ENCODE results near the gene SCUBE1. TPM values are rescaled to one million over a fixed set of nuclear protein-coding genes. Genes with fewer than 3 reads are reported as not detected.

Gene SCUBE1
- polyA plus RNA-seq, 1 of the 3 experiments (the other 2 are of a cell fraction) = 0.56 TPM

GRCh38 chr22:43257961-43258360 lies 85.2 kb downstream of the SCUBE1 start:
- Histone ChIP-seq H3K27me3 (ENCODE audit: insufficient read depth) (no peaks in the 10 kb centered on the region), H3K27ac (ENCODE audit: low read depth in 2 of 2, low read length in 1 of 2) (peak overlapping the region in 1 of 2 experiments; percentile 60; a peak in 1 of 4 replicates), H3K4me1 (ENCODE audit: control insufficient read depth in 1 of 2, insufficient read depth in 2 of 2, low read depth in 1 of 2, low read length in 1 of 2) (peaks cover 0 to 33% of the 10 kb centered on the region in 2 experiments; a peak in 1 of 4 replicates), H3K4me2 (no peak overlapping the region), H3K9ac (no peak overlapping the region), H3K79me2 (ENCODE audit: insufficient read depth) (no peaks in the 10 kb centered on the region), H2AFZ (ENCODE audit: low read depth) (no peak overlapping the region), H3K4me3 (ENCODE audit: low read depth in 2 of 2, low read length in 1 of 2) (no peak overlapping the region), H3K9me2 (no peaks in the 10 kb centered on the region), H3K36me3 (replicated peaks in 1 of 2; ENCODE audit: control insufficient read depth in 1 of 2, insufficient read depth in 2 of 2, low read length in 1 of 2) (no peaks in the 10 kb centered on the region), H3K9me3 (no peaks in the 10 kb centered on the region), H4K20me1 (ENCODE audit: insufficient read depth) (no peaks in the 10 kb centered on the region), H3F3A (replicated peaks; ENCODE audit: insufficient read depth) (no peaks in the 10 kb centered on the region)
- POLR2A ChIA-PET = interaction anchor here (1.0 kb wide), 2 partner anchors 12 kb away, joined by 3 to 4 read pairs; no protein-coding TSS in a partner anchor
- CTCF ChIA-PET = interaction anchor here (0.7 to 2.1 kb wide), 4 partner anchors 9 to 88 kb away, joined by 3 to 8 read pairs (median 5); no protein-coding TSS in a partner anchor
- no peak for TF ChIP-seq EZH2phosphoT487 (IDR thresholded peaks at IDR 0.05; ENCODE audit: borderline replicate concordance, low read depth)
- TF ChIP-seq SIN3A (IDR thresholded peaks at IDR 0.05; ENCODE audit: borderline replicate concordance, low read depth, low read length) = no peak
- no peak for TF ChIP-seq GATA2 (CRISPR knock-in tag; IDR thresholded peaks at IDR 0.05)
- no peak for TF ChIP-seq USF1 (IDR thresholded peaks at IDR 0.05; ENCODE audit: borderline replicate concordance, low read depth)
- no peak for TF ChIP-seq RCOR1 (IDR thresholded peaks at IDR 0.05; ENCODE audit: low read length)
- TF ChIP-seq RXRA (IDR thresholded peaks at IDR 0.05; ENCODE audit: borderline replicate concordance, low read depth) = no peak
- TF ChIP-seq MEF2A (IDR thresholded peaks at IDR 0.05; ENCODE audit: borderline replicate concordance, low read depth) = no peak
- no peak for TF ChIP-seq NFIC (IDR thresholded peaks at IDR 0.05; ENCODE audit: borderline replicate concordance)
- WGBS (ENCODE audit: low lambda C conversion rate) = no CpG with 5 or more reads among the region's 20 CpGs
- no peak for DNase-seq

GRCh38 chr22:43257549-43257948 lies 85.6 kb downstream of the SCUBE1 start:
- H3K9ac ChIP-seq = no peak overlapping the region
- no peaks in the 10 kb centered on the region for H3F3A ChIP-seq (replicated peaks; ENCODE audit: insufficient read depth)
- CTCF ChIA-PET = interaction anchor here (0.7 to 2.1 kb wide), 4 partner anchors 9 to 89 kb away, joined by 3 to 8 read pairs (median 5); no protein-coding TSS in a partner anchor
- no peak overlapping the region for H2AFZ ChIP-seq (ENCODE audit: low read depth)
- no peaks in the 10 kb centered on the region for H4K20me1 ChIP-seq (ENCODE audit: insufficient read depth)
- H3K9me3 ChIP-seq = no peaks in the 10 kb centered on the region
- 86% methylated on average over 5 of the region's 10 CpGs for WGBS (ENCODE audit: low lambda C conversion rate)
- no peak overlapping the region for H3K4me2 ChIP-seq
- no peaks in the 10 kb centered on the region for H3K27me3 ChIP-seq (ENCODE audit: insufficient read depth)
- H3K79me2 ChIP-seq (ENCODE audit: insufficient read depth) = no peaks in the 10 kb centered on the region
- no peaks in the 10 kb centered on the region for H3K36me3 ChIP-seq (replicated peaks in 1 of 2; ENCODE audit: control insufficient read depth in 1 of 2, insufficient read depth in 2 of 2, low read length in 1 of 2)
- H3K9me2 ChIP-seq = no peaks in the 10 kb centered on the region
- H3K4me3 ChIP-seq (ENCODE audit: low read depth in 2 of 2, low read length in 1 of 2) = no peak overlapping the region
- H3K4me1 ChIP-seq (ENCODE audit: control insufficient read depth in 1 of 2, insufficient read depth in 2 of 2, low read depth in 1 of 2, low read length in 1 of 2) = peaks cover 0 to 29% of the 10 kb centered on the region in 2 experiments; a peak in 1 of 4 replicates
- peak overlapping the region in 1 of 2 experiments; percentile 80; a peak in 2 of 4 replicates for H3K27ac ChIP-seq (ENCODE audit: low read depth in 2 of 2, low read length in 1 of 2)
- no peak for DNase-seq
- POLR2A ChIA-PET = no interaction called here
- TF ChIP-seq EP300 (IDR thresholded peaks at IDR 0.05; ENCODE audit: borderline replicate concordance in 1 of 2, low read depth in 1 of 2, low read length in 1 of 2) (no peak), FOXJ3 (CRISPR knock-in tag; IDR thresholded peaks at IDR 0.05) (no peak), RAD21 (IDR thresholded peaks at IDR 0.05; ENCODE audit: low read length) (no peak), USF2 (IDR thresholded peaks at IDR 0.05; ENCODE audit: borderline replicate concordance, low read depth, low read length) (no peak), ELF1 (IDR thresholded peaks at IDR 0.05) (no peak), SMC3 (IDR thresholded peaks at IDR 0.05; ENCODE audit: low read depth, low read length) (no peak), MXI1 (IDR thresholded peaks at IDR 0.05; ENCODE audit: low read depth, low read length) (no peak), JUND (IDR thresholded peaks at IDR 0.05) (no peak), TAF1 (IDR thresholded peaks at IDR 0.05; ENCODE audit: borderline replicate concordance, low read depth, low read length) (no peak), NFIC (IDR thresholded peaks at IDR 0.05; ENCODE audit: borderline replicate concordance) (no peak), YY1 (IDR thresholded peaks at IDR 0.05; ENCODE audit: low read depth) (no peak), USF1 (IDR thresholded peaks at IDR 0.05; ENCODE audit: borderline replicate concordance, low read depth) (no peak), PBX3 (IDR thresholded peaks at IDR 0.05) (no peak), CHD2 (IDR thresholded peaks at IDR 0.05; ENCODE audit: low read length, partially characterized antibody) (no peak), REST (IDR thresholded peaks at IDR 0.05; ENCODE audit: low read depth, low read length) (no peak), RCOR1 (IDR thresholded peaks at IDR 0.05; ENCODE audit: low read length) (no peak)

Data from SK-N-SH (cell line).